Esophagus muscularis mucosa (tissue), 4 donors: ENCODE measurements around the gene DPPA5. TPM values are rescaled to one million over a fixed set of nuclear protein-coding genes. Genes with fewer than 3 reads are reported as not detected.

ENCODE experiments used
- small RNA-seq, 3 donors: library from RNA; depleted of rRNA; stranded (forward); fragments of <200 nt; gene quantifications; one replicate each; pipeline ENCODE3, GENCODE V24; 2016
- total RNA-seq, 4 donors: library from RNA; depleted of rRNA; stranded (reverse); fragments of >200 nt; gene quantifications; one replicate each; pipeline versions ENCODE4 v1.1.0 to v1.2.1, GENCODE V29; 2016

DPPA5 gene
- total RNA-seq, 4 donors from 2014 or later: not detected

Small RNA genes within 50 kb of the gene (small RNA-seq; reads per million reads assigned to genes)
- gene RPL39P3: 0 reads per million in 3 donors

Other genes with a start within 250 kb of the DPPA5 start
- under 1 TPM in 1 of 4 donors, not detected in 3; 0.83 TPM for gene KHDC1L, start 128.8 kb downstream of the DPPA5 start, total RNA-seq
- 1 to 10 TPM in 3 of 4 donors, not detected in 1; 1.3 to 2.5 (median 1.8) TPM for gene KHDC1, start 91.1 kb downstream of the DPPA5 start, total RNA-seq
- gene KHDC3L, start 8.4 kb upstream of the DPPA5 start, total RNA-seq: not detected
- not detected for gene OOEP, start 15.6 kb upstream of the DPPA5 start, total RNA-seq
- gene DDX43, start 40.6 kb upstream of the DPPA5 start, total RNA-seq: 1 to 10 TPM in 3 of 4 donors, under 1 TPM in 1; 0.80 to 3.5 (median 1.3) TPM
- 1 to 10 TPM; 2.4 to 6.1 (median 3.9) TPM for gene CGAS, start 98.0 kb upstream of the DPPA5 start, total RNA-seq
- gene MTO1, start 107.5 kb upstream of the DPPA5 start, total RNA-seq: 10 to 100 TPM; 15.2 to 38.6 (median 25.7) TPM
- gene EEF1A1, start 166.8 kb upstream of the DPPA5 start, total RNA-seq: over 10,000 TPM in 3 of 4 donors, 1,000 to 10,000 TPM in 1; 6,828 to 12,822 (median 11,636) TPM